Activated naive CD4-positive, alpha-beta T cell treated with anti-CD3 and anti-CD28 coated beads, Interleukin-2, amount 50 U/mL, for 24 hours (primary cell): ENCODE measurements around the gene SMOC2.

Experiments
- H3K27ac Mint-ChIP-seq: one replicate; pipeline ENCODE4 v1.8.0; 2021; ENCODE audit warnings: mild to moderate bottlenecking, mixed read lengths
- H3K27me3 Mint-ChIP-seq: one replicate; pipeline ENCODE4 v1.8.0; 2021; ENCODE audit warnings: mixed read lengths
- H3K36me3 Mint-ChIP-seq: one replicate; pipeline ENCODE4 v1.8.0; 2021; ENCODE audit warnings: mixed read lengths
- H3K4me1 Mint-ChIP-seq: one replicate; pipeline ENCODE4 v1.8.0; 2021; ENCODE audit warnings: mixed read lengths
- H3K4me3 Mint-ChIP-seq: one replicate; pipeline ENCODE4 v1.8.0; 2021; ENCODE audit warnings: mild to moderate bottlenecking, mixed read lengths
- H3K9me3 Mint-ChIP-seq: one replicate; pipeline ENCODE4 v1.8.0; 2021; ENCODE audit warnings: mixed read lengths

The SMOC2 gene

GRCh38 chr6:168440520-168441433, at the start of gene SMOC2:
TSS of gene SMOC2 (plus strand) at chr6:168441184. CDS start at chr6:168441371, 187 bp downstream.
- H3K9me3 Mint-ChIP-seq: no peaks in the 10 kb centered on the region
- no peaks in the 10 kb centered on the region for H3K36me3 Mint-ChIP-seq
- no peak within 1 kb of the TSS for H3K27ac Mint-ChIP-seq
- no peaks in the 10 kb centered on the region for H3K4me1 Mint-ChIP-seq
- H3K4me3 Mint-ChIP-seq: no peak within 1 kb of the TSS
- peaks cover 34% of the 10 kb centered on the region for H3K27me3 Mint-ChIP-seq

GRCh38 chr6:168393126-168393870, 47.7 kb upstream of the SMOC2 start:
- no peaks in the 10 kb centered on the region for H3K4me1 Mint-ChIP-seq
- H3K9me3 Mint-ChIP-seq: no peaks in the 10 kb centered on the region
- no peaks in the 10 kb centered on the region for H3K36me3 Mint-ChIP-seq
- H3K4me3 Mint-ChIP-seq: no peak overlapping the region
- H3K27ac Mint-ChIP-seq: no peak overlapping the region
- peaks cover 6% of the 10 kb centered on the region for H3K27me3 Mint-ChIP-seq

GRCh38 chr6:168394606-168395005, 46.4 kb upstream of the SMOC2 start:
- no peaks in the 10 kb centered on the region for H3K36me3 Mint-ChIP-seq
- H3K27ac Mint-ChIP-seq: no peak overlapping the region
- no peak overlapping the region for H3K4me3 Mint-ChIP-seq
- peaks cover 6% of the 10 kb centered on the region for H3K27me3 Mint-ChIP-seq
- no peaks in the 10 kb centered on the region for H3K4me1 Mint-ChIP-seq
- H3K9me3 Mint-ChIP-seq: no peaks in the 10 kb centered on the region

GRCh38 chr6:168395983-168396382, 45.0 kb upstream of the SMOC2 start:
- Mint-ChIP-seq H3K4me3 (no peak overlapping the region), H3K27me3 (peaks cover 6% of the 10 kb centered on the region), H3K9me3 (no peaks in the 10 kb centered on the region), H3K4me1 (no peaks in the 10 kb centered on the region), H3K27ac (no peak overlapping the region), H3K36me3 (no peaks in the 10 kb centered on the region)

- H3K9me3 Mint-ChIP-seq: no peaks in the 10 kb centered on the region
- H3K27ac Mint-ChIP-seq: no peak overlapping the region
- no peaks in the 10 kb centered on the region for H3K4me1 Mint-ChIP-seq
- no peaks in the 10 kb centered on the region for H3K36me3 Mint-ChIP-seq
- H3K27me3 Mint-ChIP-seq: peaks cover 6% of the 10 kb centered on the region
- no peak overlapping the region for H3K4me3 Mint-ChIP-seq
Measured at GRCh38 chr6:168396561-168396960, 44.4 kb upstream of the SMOC2 start.

GRCh38 chr6:168397012-168397411, 44.0 kb upstream of the SMOC2 start:
- Mint-ChIP-seq H3K27ac (no peak overlapping the region), H3K4me3 (no peak overlapping the region), H3K4me1 (no peaks in the 10 kb centered on the region), H3K36me3 (no peaks in the 10 kb centered on the region), H3K27me3 (peaks cover 6% of the 10 kb centered on the region), H3K9me3 (no peaks in the 10 kb centered on the region)

- Mint-ChIP-seq H3K27me3 (peaks cover 2% of the 10 kb centered on the region), H3K4me3 (no peak overlapping the region), H3K27ac (no peak overlapping the region), H3K36me3 (no peaks in the 10 kb centered on the region), H3K9me3 (no peaks in the 10 kb centered on the region), H3K4me1 (no peaks in the 10 kb centered on the region)
Measured at GRCh38 chr6:168400037-168400436, 40.9 kb upstream of the SMOC2 start.

GRCh38 chr6:168403370-168404005, 37.5 kb upstream of the SMOC2 start:
- Mint-ChIP-seq H3K4me3 (no peak overlapping the region), H3K27ac (no peak overlapping the region), H3K27me3 (peaks cover 2% of the 10 kb centered on the region), H3K36me3 (no peaks in the 10 kb centered on the region), H3K9me3 (no peaks in the 10 kb centered on the region), H3K4me1 (no peaks in the 10 kb centered on the region)

- Mint-ChIP-seq H3K36me3 (no peaks in the 10 kb centered on the region), H3K9me3 (no peaks in the 10 kb centered on the region), H3K27me3 (peaks cover 2% of the 10 kb centered on the region), H3K4me1 (no peaks in the 10 kb centered on the region), H3K4me3 (no peak overlapping the region), H3K27ac (no peak overlapping the region)
Measured at GRCh38 chr6:168404560-168404959, 36.4 kb upstream of the SMOC2 start.

- no peak overlapping the region for H3K27ac Mint-ChIP-seq
- no peaks in the 10 kb centered on the region for H3K36me3 Mint-ChIP-seq
- no peaks in the 10 kb centered on the region for H3K4me1 Mint-ChIP-seq
- H3K9me3 Mint-ChIP-seq: no peaks in the 10 kb centered on the region
- no peak overlapping the region for H3K4me3 Mint-ChIP-seq
- H3K27me3 Mint-ChIP-seq: peaks cover 2% of the 10 kb centered on the region
Measured at GRCh38 chr6:168407842-168408241, 33.1 kb upstream of the SMOC2 start.

GRCh38 chr6:168408504-168409136, 32.4 kb upstream of the SMOC2 start:
- no peaks in the 10 kb centered on the region for H3K4me1 Mint-ChIP-seq
- H3K9me3 Mint-ChIP-seq: no peaks in the 10 kb centered on the region
- H3K36me3 Mint-ChIP-seq: no peaks in the 10 kb centered on the region
- no peak overlapping the region for H3K27ac Mint-ChIP-seq
- no peak overlapping the region for H3K4me3 Mint-ChIP-seq
- H3K27me3 Mint-ChIP-seq: peaks cover 2% of the 10 kb centered on the region

- Mint-ChIP-seq H3K4me1 (no peaks in the 10 kb centered on the region), H3K27ac (no peak overlapping the region), H3K27me3 (peaks cover 2% of the 10 kb centered on the region), H3K36me3 (no peaks in the 10 kb centered on the region), H3K4me3 (no peak overlapping the region), H3K9me3 (no peaks in the 10 kb centered on the region)
Measured at GRCh38 chr6:168410035-168410434, 30.9 kb upstream of the SMOC2 start.

GRCh38 chr6:168410554-168411011, 30.4 kb upstream of the SMOC2 start:
- Mint-ChIP-seq H3K27ac (no peak overlapping the region), H3K4me3 (no peak overlapping the region), H3K27me3 (peaks cover 2% of the 10 kb centered on the region), H3K36me3 (no peaks in the 10 kb centered on the region), H3K4me1 (no peaks in the 10 kb centered on the region), H3K9me3 (no peaks in the 10 kb centered on the region)

GRCh38 chr6:168411130-168411529, 29.9 kb upstream of the SMOC2 start:
- H3K4me3 Mint-ChIP-seq: no peak overlapping the region
- H3K27ac Mint-ChIP-seq: no peak overlapping the region
- no peaks in the 10 kb centered on the region for H3K36me3 Mint-ChIP-seq
- H3K27me3 Mint-ChIP-seq: peaks cover 2% of the 10 kb centered on the region
- no peaks in the 10 kb centered on the region for H3K4me1 Mint-ChIP-seq
- no peaks in the 10 kb centered on the region for H3K9me3 Mint-ChIP-seq

- Mint-ChIP-seq H3K27me3 (no peaks in the 10 kb centered on the region), H3K36me3 (no peaks in the 10 kb centered on the region), H3K4me3 (no peak overlapping the region), H3K27ac (no peak overlapping the region), H3K9me3 (no peaks in the 10 kb centered on the region), H3K4me1 (no peaks in the 10 kb centered on the region)
Measured at GRCh38 chr6:168411793-168412192, 29.2 kb upstream of the SMOC2 start.
